Smooth muscle cell (in vitro differentiated cells): ENCODE measurements around the gene CCDC91. TPM values are rescaled to one million over a fixed set of nuclear protein-coding genes. Genes with fewer than 3 reads are reported as not detected.
A peak's percentile ranks its signal among the peaks of the same experiment; 100 is the strongest.

Experiments used
- DNase-seq: peaks from one replicate; lab custom pipeline; 2025; ENCODE audit not compliant: unreplicated experiment; lab: John Stamatoyannopoulos, UW
- H2AFZ ChIP-seq: fragments of 200-600 bp; sonication (generic); 2 replicates; pipeline ENCODE4 v1.6.0; 2016; ENCODE audit warnings: antibody characterized with exemption, low read depth, mild to moderate bottlenecking
- H3F3A ChIP-seq: fragments of 200-600 bp; sonication (generic); 2 replicates; pipeline ENCODE4 v1.6.0; 2017; ENCODE audit warnings: antibody characterized with exemption, low read depth
- H3K27ac ChIP-seq: fragments of 200-600 bp; sonication (generic); 2 replicates; pipeline ENCODE4 v1.5.1; 2016; ENCODE audit warnings: low read depth, mild to moderate bottlenecking
- H3K27me3 ChIP-seq: fragments of 200-600 bp; sonication (generic); 2 replicates; pipeline ENCODE4 v1.6.1; 2016; ENCODE audit warnings: low read depth, mild to moderate bottlenecking
- H3K36me3 ChIP-seq: fragments of 200-600 bp; sonication (generic); 2 replicates; pipeline ENCODE4 v1.5.1; 2016; ENCODE audit warnings: low read depth
- H3K4me1 ChIP-seq: fragments of 200-600 bp; sonication (generic); 2 replicates; pipeline ENCODE4 v1.5.1; 2016; ENCODE audit warnings: low read depth
- H3K4me2 ChIP-seq: fragments of 200-600 bp; sonication (generic); 2 replicates; pipeline ENCODE4 v1.6.0; 2016; ENCODE audit warnings: mild to moderate bottlenecking
- H3K4me3 ChIP-seq: fragments of 200-600 bp; sonication (generic); 2 replicates; pipeline ENCODE4 v1.5.1; 2016; ENCODE audit warnings: mild to moderate bottlenecking
- H3K79me2 ChIP-seq: fragments of 200-600 bp; sonication (generic); 2 replicates; pipeline ENCODE4 v1.6.0; 2016; ENCODE audit warnings: low read depth, mild to moderate bottlenecking
- H3K9ac ChIP-seq: fragments of 200-600 bp; sonication (generic); 2 replicates; pipeline ENCODE4 v1.6.0; 2016; ENCODE audit warnings: low read depth
- H3K9me3 ChIP-seq: fragments of 200-600 bp; sonication (generic); replicated peaks from 2 replicates; pipeline ENCODE4 v1.5.1; 2016; ENCODE audit warnings: low read depth
- H4K20me1 ChIP-seq: fragments of 200-600 bp; sonication (generic); 2 replicates; pipeline ENCODE4 v1.6.0; 2016; ENCODE audit warnings: low read depth
- CTCF ChIP-seq: fragments of 200-600 bp; sonication (generic); IDR thresholded peaks from 2 replicates; pipeline ENCODE4 v1.5.1; 2017; ENCODE audit warnings: borderline replicate concordance, mild to moderate bottlenecking, antibody characterized with exemption; ENCODE audit not compliant: insufficient read depth, poor library complexity, severe bottlenecking
- WGBS: methylation state at CpG from one replicate; pipeline ENCODE4 v1.1.7; 2016; ENCODE audit warnings: low lambda C conversion rate; 5-methylcytosine and 5-hydroxymethylcytosine counted together
- polyA plus RNA-seq: library from polyadenylated mRNA; unstranded; fragments of >200 nt; fragmentation: Nextera tagmentation; extraction: Ambion mirVana; gene quantifications from 2 replicates; pipeline ENCODE4 v1.2.1, GENCODE V29; 2016
- small RNA-seq: library from RNA; depleted of rRNA; stranded (forward); fragments of <200 nt; gene quantifications from one replicate; pipeline ENCODE3, GENCODE V24; 2014
- total RNA-seq: library from RNA; depleted of rRNA; stranded (reverse); fragments of >200 nt; gene quantifications from 2 replicates; pipeline ENCODE4 v1.2.3, GENCODE V29; 2014

CCDC91 gene
- total and polyA plus RNA-seq, 2 experiments from 2014 or later, result 20.1 to 23.7 TPM

DNA sequence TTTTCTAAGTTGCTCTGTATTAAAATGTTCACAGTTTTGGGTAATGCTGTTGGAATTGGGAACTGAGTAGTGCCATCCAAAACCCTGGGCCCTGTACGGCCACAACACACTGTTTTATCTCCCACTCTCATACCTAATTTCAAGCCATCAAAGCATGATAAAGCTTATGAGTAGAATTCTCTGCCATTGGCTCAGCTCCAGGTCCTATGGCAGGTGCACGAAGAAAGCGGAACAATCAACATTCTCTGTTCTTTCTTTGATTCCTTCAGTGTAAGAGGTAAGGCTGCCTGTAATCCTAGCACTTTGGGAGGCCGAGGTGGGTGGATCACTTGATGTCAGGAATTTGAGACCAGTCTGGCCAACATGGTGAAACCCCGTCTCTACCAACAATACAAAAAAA is 394.9 kb downstream of the CCDC91 start:
- Histone ChIP-seq H3K79me2 (no peaks in the 10 kb centered on the region), H3K4me1 (no peaks in the 10 kb centered on the region), H3K4me2 (no peak overlapping the region), H3F3A (peaks cover 6% of the 10 kb centered on the region), H4K20me1 (no peaks in the 10 kb centered on the region), H3K4me3 (no peak overlapping the region), H3K9ac (no peak overlapping the region), H3K36me3 (no peaks in the 10 kb centered on the region), H3K27me3 (no peaks in the 10 kb centered on the region), H2AFZ (no peak overlapping the region), H3K27ac (no peak overlapping the region), H3K9me3 (no peaks in the 10 kb centered on the region)
- TF ChIP-seq CTCF, result no peak
- WGBS, result 96% methylated on average over 5 of the region's 5 CpGs
- DNase-seq, result no peak

DNA sequence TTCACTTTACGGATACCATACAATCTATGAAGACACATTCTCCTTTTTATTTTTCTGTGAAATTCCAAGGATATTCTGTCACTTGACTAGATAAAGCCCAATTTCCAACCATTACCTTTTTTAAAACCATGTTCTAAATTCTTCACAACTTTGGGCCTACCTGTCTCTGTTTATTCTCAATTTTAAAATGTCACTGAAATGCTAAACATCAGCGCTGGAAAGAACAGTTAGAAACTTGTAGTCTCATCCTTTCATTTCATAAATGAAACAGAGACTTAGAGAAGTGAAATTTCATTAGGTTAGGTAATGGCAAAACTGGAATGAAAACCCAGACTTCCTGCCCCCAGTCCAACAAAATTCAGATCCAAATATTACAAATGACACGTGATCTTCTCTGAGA is 396.2 kb downstream of the CCDC91 start:
- TF ChIP-seq CTCF, result no peak
- H3K27ac ChIP-seq, result no peak overlapping the region
- 90% methylated on average over 3 of the region's 3 CpGs for WGBS
- H3F3A ChIP-seq, result peaks cover 6% of the 10 kb centered on the region
- H3K79me2 ChIP-seq, result no peaks in the 10 kb centered on the region
- H3K9ac ChIP-seq, result no peak overlapping the region
- no peak overlapping the region for H3K4me2 ChIP-seq
- no peak overlapping the region for H3K4me3 ChIP-seq
- H3K36me3 ChIP-seq, result no peaks in the 10 kb centered on the region
- H3K9me3 ChIP-seq, result no peaks in the 10 kb centered on the region
- no peaks in the 10 kb centered on the region for H3K4me1 ChIP-seq
- H4K20me1 ChIP-seq, result no peaks in the 10 kb centered on the region
- DNase-seq, result no peak
- H3K27me3 ChIP-seq, result no peaks in the 10 kb centered on the region
- H2AFZ ChIP-seq, result no peak overlapping the region

GRCh38 chr12:28591831-28592230 is 401.6 kb downstream of the CCDC91 start:
- no peak overlapping the region for H3K9ac ChIP-seq
- no peak for DNase-seq
- H4K20me1 ChIP-seq, result no peaks in the 10 kb centered on the region
- H3K4me1 ChIP-seq, result no peaks in the 10 kb centered on the region
- H3K36me3 ChIP-seq, result peaks cover 6% of the 10 kb centered on the region
- no peak overlapping the region for H3K27ac ChIP-seq
- H3K4me3 ChIP-seq, result no peak overlapping the region
- no peaks in the 10 kb centered on the region for H3K79me2 ChIP-seq
- H2AFZ ChIP-seq, result no peak overlapping the region
- no peaks in the 10 kb centered on the region for H3K27me3 ChIP-seq
- WGBS, result 90% methylated on average over 1 of the region's 1 CpG
- H3K4me2 ChIP-seq, result no peak overlapping the region
- H3K9me3 ChIP-seq, result peaks cover 7% of the 10 kb centered on the region
- no peak for TF ChIP-seq CTCF
- no peaks in the 10 kb centered on the region for H3F3A ChIP-seq

Small RNA genes lying within 50 kb of the gene (small RNA-seq; reads per million reads assigned to genes)
- gene RNA5SP355, result 0.84 reads per million, percentile 27 among the genes with 10 or more reads in this experiment
- not detected for gene RNU4-54P

Other genes starting within 250 kb of the CCDC91 start
- 155 and 181 TPM in 2 replicates for gene PTHLH, start 217.7 kb upstream of the CCDC91 start, total RNA-seq
- 58.0 and 177 TPM in 2 replicates for gene PTHLH, start 217.7 kb upstream of the CCDC91 start, polyA plus RNA-seq